ENCODE data around the gene KCTD1.

- TF ChIP-seq CTCF (IDR thresholded peaks at IDR 0.05) (no peak), EZH2 (IDR thresholded peaks at IDR 0.05) (no peak), EZH2phosphoT487 (IDR thresholded peaks at IDR 0.05) (no peak)
Observed at GRCh38 chr18:26425148-26425531, 123.2 kb downstream of the KCTD1 start.

Data from neural progenitor cell (in vitro differentiated cells).